LNCAP (cell line): ENCODE measurements around the gene TSPAN9.

Experiments
- TF ChIP-seq, protein P1 (sequence below): fragments of 450-650 bp; IDR thresholded peaks from 2 replicates; pipeline ENCODE4 v1.5.1; 2017; ENCODE audit warnings: mild to moderate bottlenecking

TSPAN9 gene

DNA sequence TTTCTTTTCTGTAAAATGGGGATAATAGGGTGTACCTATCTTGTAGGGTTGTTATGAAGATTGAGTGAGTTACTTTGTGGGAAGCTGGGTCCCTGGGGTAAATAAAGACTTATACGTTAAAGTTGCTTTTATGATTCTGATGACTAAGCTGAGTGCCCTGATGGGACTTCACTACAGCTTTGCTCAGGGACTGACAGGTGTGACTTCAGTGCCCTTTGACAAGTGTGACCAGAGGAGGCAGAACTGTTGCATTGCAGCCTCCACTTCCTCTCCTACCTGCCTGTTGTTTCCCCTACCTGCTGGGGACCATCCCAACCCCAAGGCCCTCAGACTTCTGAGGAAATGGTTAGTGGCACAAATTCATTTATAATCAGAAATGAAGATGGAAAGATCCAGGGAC is 119.3 kb downstream of the TSPAN9 start:
- TF ChIP-seq, protein P1, sequence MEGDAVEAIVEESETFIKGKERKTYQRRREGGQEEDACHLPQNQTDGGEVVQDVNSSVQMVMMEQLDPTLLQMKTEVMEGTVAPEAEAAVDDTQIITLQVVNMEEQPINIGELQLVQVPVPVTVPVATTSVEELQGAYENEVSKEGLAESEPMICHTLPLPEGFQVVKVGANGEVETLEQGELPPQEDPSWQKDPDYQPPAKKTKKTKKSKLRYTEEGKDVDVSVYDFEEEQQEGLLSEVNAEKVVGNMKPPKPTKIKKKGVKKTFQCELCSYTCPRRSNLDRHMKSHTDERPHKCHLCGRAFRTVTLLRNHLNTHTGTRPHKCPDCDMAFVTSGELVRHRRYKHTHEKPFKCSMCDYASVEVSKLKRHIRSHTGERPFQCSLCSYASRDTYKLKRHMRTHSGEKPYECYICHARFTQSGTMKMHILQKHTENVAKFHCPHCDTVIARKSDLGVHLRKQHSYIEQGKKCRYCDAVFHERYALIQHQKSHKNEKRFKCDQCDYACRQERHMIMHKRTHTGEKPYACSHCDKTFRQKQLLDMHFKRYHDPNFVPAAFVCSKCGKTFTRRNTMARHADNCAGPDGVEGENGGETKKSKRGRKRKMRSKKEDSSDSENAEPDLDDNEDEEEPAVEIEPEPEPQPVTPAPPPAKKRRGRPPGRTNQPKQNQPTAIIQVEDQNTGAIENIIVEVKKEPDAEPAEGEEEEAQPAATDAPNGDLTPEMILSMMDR, result no peak

DNA sequence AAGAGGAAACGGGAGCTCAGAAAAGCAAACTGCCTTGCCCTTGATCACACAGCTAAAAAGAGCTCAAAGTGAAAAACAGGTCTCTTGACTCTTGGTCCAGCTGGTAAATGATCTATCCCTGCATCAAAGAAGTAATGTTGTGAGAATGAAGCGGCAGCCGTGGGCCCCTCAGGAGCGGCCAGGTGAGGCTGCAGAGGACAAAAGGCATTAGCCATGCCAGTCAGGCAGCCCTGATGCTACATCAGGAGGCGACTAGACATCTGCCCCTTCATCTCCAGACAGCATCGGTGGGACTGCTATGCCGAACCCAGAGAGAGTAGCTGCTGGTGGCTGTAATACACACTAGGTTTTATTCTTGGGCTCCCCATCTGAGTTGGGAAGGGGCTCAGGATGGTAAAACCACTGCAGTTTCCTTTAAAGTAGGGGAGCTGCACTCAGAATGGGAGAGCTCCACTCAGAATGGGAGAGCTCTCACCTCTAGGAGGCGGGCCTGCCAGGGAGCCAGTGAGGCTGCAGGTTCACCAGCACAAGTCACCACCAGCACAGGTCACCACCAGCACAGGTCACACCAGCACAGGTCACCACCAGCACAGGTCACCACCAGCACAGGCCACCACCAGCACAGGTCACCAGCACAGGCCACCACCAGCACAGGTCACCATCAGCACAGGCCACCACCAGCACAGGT is 120.1 kb downstream of the TSPAN9 start:
- TF ChIP-seq, protein P1, result no peak

DNA sequence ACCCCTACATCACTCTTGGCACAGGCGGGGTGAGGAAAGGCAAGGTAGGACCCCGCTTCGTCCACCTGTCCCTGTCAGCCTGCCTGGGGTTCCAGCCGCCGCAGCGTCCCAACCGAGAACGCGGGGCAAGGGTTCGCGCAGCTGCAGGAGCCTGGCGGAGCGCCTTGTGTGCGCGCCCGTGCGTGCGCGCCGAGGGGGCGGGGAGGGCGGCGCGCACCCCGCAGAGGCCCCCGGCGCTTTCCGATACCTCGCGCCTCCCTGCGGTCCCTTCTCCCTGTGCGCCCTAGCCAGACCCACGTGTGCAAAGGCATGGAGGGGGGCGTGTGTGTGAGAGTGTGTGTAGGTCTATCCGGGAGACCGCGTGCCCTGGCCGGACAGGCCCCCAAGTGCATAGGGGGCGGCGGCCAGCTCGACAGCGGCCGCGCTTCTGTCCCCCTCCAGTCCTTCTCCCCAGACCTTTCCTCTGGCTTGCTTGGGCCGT is 122.4 kb downstream of the TSPAN9 start:
- TF ChIP-seq, protein P1, result no peak

DNA sequence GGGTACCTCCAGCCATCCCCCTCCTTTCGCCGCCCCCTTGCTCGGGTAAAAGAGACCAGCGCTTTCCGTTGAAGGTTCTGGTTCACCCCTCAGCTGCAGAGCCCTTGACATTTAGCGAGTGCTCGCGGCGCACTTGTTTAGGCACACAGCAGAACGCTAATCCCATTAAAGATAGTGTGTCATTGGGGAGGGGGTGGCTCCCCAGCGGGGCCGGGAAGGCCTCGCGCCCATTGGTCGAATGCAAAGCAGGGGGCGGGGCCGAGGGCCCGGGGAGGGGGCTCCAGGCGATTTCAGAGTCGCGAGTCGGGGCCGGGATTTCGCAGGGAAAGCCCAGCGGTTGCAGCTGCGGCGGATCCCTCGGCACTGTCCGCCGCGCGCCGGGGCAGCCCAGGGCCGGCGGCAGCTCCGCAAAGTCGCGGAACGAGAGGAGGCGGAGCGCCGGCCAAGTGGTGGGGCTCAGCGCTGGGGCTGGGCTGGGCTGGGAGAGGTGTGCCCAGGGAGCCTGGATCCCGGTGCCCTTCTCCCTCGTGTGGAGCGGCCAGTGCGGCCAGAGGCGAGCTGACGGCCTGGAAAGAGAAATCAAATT is 122.9 kb downstream of the TSPAN9 start:
- TF ChIP-seq, protein P1, result no peak

DNA sequence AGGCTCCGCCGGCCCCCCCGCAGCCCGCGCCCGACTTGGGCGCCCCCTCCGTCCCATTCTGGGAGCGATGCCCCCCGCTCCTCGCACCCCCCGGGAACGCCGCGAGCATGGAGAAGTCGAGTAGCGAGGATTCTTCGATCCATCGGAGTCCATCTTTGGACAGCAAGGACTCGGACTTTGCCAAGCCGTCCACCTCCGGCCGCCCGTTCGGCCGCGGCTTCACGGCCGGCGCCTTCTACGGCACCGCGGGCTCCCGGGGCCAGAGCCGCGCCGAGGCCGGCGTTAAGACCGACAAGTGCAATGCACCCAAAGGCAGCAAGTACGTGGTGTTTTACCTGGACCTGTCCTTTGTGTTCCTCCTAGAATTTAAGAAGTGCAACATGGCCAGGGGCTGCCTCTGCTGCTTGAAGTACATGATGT is 123.6 kb downstream of the TSPAN9 start:
- TF ChIP-seq, protein P1, result no peak

DNA sequence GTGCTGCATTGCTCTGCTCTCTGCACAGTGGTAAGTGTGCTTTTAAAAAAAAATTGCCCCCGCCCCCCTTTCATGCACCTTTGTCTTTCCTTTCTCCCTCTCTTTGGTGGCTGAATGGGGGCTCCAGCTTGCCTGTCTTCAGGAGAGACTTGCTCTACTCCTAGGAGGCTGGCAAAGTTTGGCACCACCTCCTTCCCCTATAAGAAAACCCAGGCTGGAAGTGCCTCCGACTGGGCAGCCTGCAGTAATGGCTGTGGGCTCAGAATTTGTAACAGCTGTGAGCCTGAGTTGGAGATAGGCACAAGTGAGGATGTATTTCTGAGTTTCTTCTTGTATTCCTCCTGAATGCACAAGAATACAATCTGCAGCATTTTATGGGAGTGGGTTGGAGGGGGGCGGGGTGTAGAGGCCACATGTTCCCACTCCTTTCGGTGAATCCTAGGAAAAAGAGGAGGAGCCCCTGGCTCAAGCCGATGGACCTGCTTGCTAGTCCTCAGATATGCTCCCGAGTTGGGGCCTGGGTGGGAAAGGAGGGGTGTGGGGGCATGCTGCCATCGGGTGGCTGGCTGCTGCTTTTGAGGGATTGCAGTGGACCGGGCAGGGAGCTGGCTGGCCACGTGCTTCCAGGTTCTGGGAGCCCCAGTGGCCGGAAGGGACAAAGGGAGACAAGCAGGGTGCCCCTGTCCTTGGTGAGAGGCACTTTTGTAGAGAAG is 124.3 kb downstream of the TSPAN9 start:
- TF ChIP-seq, protein P1, result no peak

DNA sequence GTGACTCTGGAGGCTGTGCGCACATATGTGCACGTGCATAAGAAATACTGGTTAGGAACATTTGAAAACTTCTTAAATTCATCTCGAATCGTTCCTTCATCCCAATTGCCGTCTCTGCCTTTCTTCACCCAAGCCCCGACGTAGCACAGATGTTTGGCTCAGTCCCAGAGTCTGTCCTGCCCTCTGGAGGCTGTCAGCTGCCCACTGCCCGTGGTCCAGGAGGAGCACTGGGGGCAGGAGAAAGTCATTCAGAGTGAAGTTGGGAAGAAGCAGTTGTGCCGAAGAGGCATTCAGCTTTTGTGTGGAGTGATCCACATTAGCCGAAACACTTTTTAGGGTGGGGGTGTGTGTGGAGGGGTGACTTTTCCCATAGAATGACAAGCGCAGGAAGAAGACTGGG is 124.9 kb downstream of the TSPAN9 start:
- TF ChIP-seq, protein P1, result no peak
